HepG2 (cell line): ENCODE measurements around the gene NIPAL4. TPM values are rescaled to one million over a fixed set of nuclear protein-coding genes. Genes with fewer than 3 reads are reported as not detected.

ENCODE experiments used
- ATAC-seq: fragments of 200-7000 bp; cut with Tn5 transposase; 3 replicates; pipeline ENCODE4 v1.9.1; 2020; ENCODE audit warnings: mild to moderate bottlenecking, moderate library complexity
- BruUV-seq: library from RNA; stranded (reverse); fragments of 400-500 nt; replicated peaks from 2 replicates; lab custom pipeline; 2021; lab: Mats Ljungman, UMichigan
- CTCF ChIA-PET: fragments of 300-600 bp; formaldehyde crosslinking; extraction: SDS; loops from one replicate; lab custom pipeline; 2021; ENCODE audit warnings: low total read pairs, inconsistent platforms, low intra/inter-chr PET ratio; lab: Yijun Ruan, JAX
- POLR2A ChIA-PET: fragments of 350-600 bp; sonication (Branson Sonifier 250); formaldehyde crosslinking; loops from one replicate; lab custom pipeline; 2020; ENCODE audit warnings: antibody characterized with exemption, inconsistent platforms; lab: Yijun Ruan, JAX
- DNase-seq: peaks from one replicate; pipeline ENCODE4 v3.0.0-alpha.2; 2015; ENCODE audit warnings: low spot score
- FAIRE-seq: peaks from 3 replicates; lab custom pipeline; 2011; peaks lifted over from hg19 to GRCh38; lab: Jason Lieb, UNC
- H2AFZ ChIP-seq: one replicate; pipeline ENCODE4 v1.6.1; 2011; ENCODE audit warnings: low read length, inconsistent platforms
- H3K27ac ChIP-seq: fragments of 300-600 bp; 3 replicates; pipeline ENCODE4 v1.8.0; 2011; ENCODE audit warnings: mixed run types, mild to moderate bottlenecking, mixed read lengths, low read length, inconsistent platforms; ENCODE audit not compliant: insufficient read depth; ENCODE audit errors: extremely low read length
- H3K27me3 ChIP-seq, 2 experiments: fragments of 200-600 bp in 1 of 2; 2 replicates in 1 of 2; 3 replicates in 1 of 2; pipeline versions ENCODE4 v1.6.0 to v1.8.0; 2011; ENCODE audit warnings: low read length in 2 of 2, mild to moderate bottlenecking in 2 of 2, moderate library complexity in 2 of 2, inconsistent platforms in 1 of 2; ENCODE audit not compliant: insufficient read depth in 2 of 2, control insufficient read depth in 1 of 2
- H3K36me3 ChIP-seq, 2 experiments: fragments of 200-600 bp in 1 of 2; replicated peaks in 1 of 2; 2 replicates in 1 of 2; 3 replicates in 1 of 2; pipeline versions ENCODE4 v1.5.1 to v1.8.0; 2011; ENCODE audit warnings: low read length in 2 of 2, inconsistent platforms in 1 of 2; ENCODE audit not compliant: insufficient read depth in 2 of 2, control insufficient read depth in 1 of 2
- H3K4me1 ChIP-seq: 2 replicates; pipeline ENCODE4 v1.5.1; 2012; ENCODE audit warnings: low read length, inconsistent platforms; ENCODE audit not compliant: insufficient read depth
- H3K4me2 ChIP-seq: 2 replicates; pipeline ENCODE4 v1.6.0; 2011; ENCODE audit warnings: low read depth, low read length, inconsistent platforms
- H3K4me3 ChIP-seq, 3 experiments: fragments of 200-600 bp in 1 of 3; sonication (generic), shearing (Covaris generic) in 1 of 3; replicated peaks in 1 of 3; 2 replicates each; pipeline ENCODE4 v1.5.1; 2011 to 2016; ENCODE audit warnings: low read length in 3 of 3, inconsistent platforms in 2 of 3, low read depth in 2 of 3, mild to moderate bottlenecking in 2 of 3, control low read depth in 1 of 3, mixed read lengths in 1 of 3; ENCODE audit not compliant: insufficient read depth in 1 of 3
- H3K79me2 ChIP-seq: one replicate; pipeline ENCODE4 v1.6.1; 2011; ENCODE audit warnings: low read length, inconsistent platforms; ENCODE audit not compliant: insufficient read depth
- H3K9ac ChIP-seq: 2 replicates; pipeline ENCODE4 v1.6.0; 2011; ENCODE audit warnings: mild to moderate bottlenecking, low read depth, low read length, inconsistent platforms; ENCODE audit not compliant: insufficient read depth
- H3K9me3 ChIP-seq: 2 replicates; pipeline ENCODE4 v1.5.1; 2012; ENCODE audit warnings: mild to moderate bottlenecking, low read length
- H4K20me1 ChIP-seq: 2 replicates; pipeline ENCODE4 v1.6.0; 2011; ENCODE audit warnings: inconsistent platforms, mild to moderate bottlenecking, low read length, moderate library complexity; ENCODE audit not compliant: insufficient read depth
- CEBPB ChIP-seq: IDR thresholded peaks from 2 replicates; pipeline ENCODE4 v1.6.1; 2011; ENCODE audit warnings: low read depth, low read length, improper control_type of control experiment, borderline replicate concordance
- FOSL2 ChIP-seq: sonication (generic); formaldehyde crosslinking; IDR thresholded peaks from 2 replicates; pipeline ENCODE4 v1.4.0; 2020; ENCODE audit warnings: missing genetic modification reagents
- FOXC1 ChIP-seq: sonication (generic); formaldehyde crosslinking; IDR thresholded peaks from 2 replicates; pipeline ENCODE4 v1.8.0; 2022; ENCODE audit warnings: mild to moderate bottlenecking, missing genetic modification reagents, borderline replicate concordance
- FOXK1 ChIP-seq: sonication (generic); formaldehyde crosslinking; IDR thresholded peaks from 2 replicates; pipeline ENCODE4 v1.4.0; 2020; ENCODE audit warnings: low read depth, missing genetic modification reagents, borderline replicate concordance
- HOXA5 ChIP-seq: sonication (generic); formaldehyde crosslinking; IDR thresholded peaks from 2 replicates; pipeline ENCODE4 v1.4.0; 2020; ENCODE audit warnings: missing genetic modification reagents
- NCOA5 ChIP-seq: sonication (generic); formaldehyde crosslinking; IDR thresholded peaks from 2 replicates; pipeline ENCODE4 v1.4.0; 2020; ENCODE audit warnings: missing genetic modification reagents
- SETDB1 ChIP-seq: sonication (generic); formaldehyde crosslinking; IDR thresholded peaks from 2 replicates; pipeline ENCODE4 v1.5.1; 2020; ENCODE audit warnings: missing genetic modification reagents, mild to moderate bottlenecking, borderline replicate concordance
- WGBS: methylation state at CpG from one replicate; pipeline ENCODE4 v1.1.6; 2017; ENCODE audit warnings: low lambda C conversion rate; 5-methylcytosine and 5-hydroxymethylcytosine counted together
- in situ Hi-C: cut with HindIII; loops from 2 replicates; pipeline ENCODE4 v1.10.0; 2017; ENCODE audit warnings: low pct_unique_long_range_greater_than_20kb; ENCODE audit not compliant: extremely low pct_ligation_motif_present
- intact Hi-C: fragments of 100-400 bp; cut with micrococcal nuclease; formaldehyde crosslinking; loops from one replicate; pipeline ENCODE4 v1.10.0; 2022; ENCODE audit not compliant: unreplicated experiment
- polyA plus RNA-seq, 8 experiments: library from polyadenylated mRNA; depleted of rRNA in 3 of 8; stranded (reverse) in 7 of 8; unstranded in 1 of 8; fragments of >200 nt; fragmentation: Illumina TruSeq in 4 of 8; extraction: Trizol in 4 of 8; gene quantifications; 2 replicates each; pipeline versions ENCODE4 v1.2.1 to v1.2.3, GENCODE V29; 2011 to 2016; ENCODE audit warnings: low read depth in 4 of 8, missing spikeins in 1 of 8, mixed read lengths in 1 of 8; ENCODE audit not compliant: insufficient read depth in 1 of 8
- total RNA-seq, 5 experiments: library from RNA; depleted of rRNA; stranded (reverse); fragments of >200 nt; fragmentation: Illumina TruSeq; extraction: Trizol; gene quantifications; 2 replicates each; pipeline ENCODE4 v1.2.3, GENCODE V29; 2016; ENCODE audit warnings: low read depth in 1 of 5
- TF ChIP-seq, protein P1 (sequence below): sonication (generic); formaldehyde crosslinking; IDR thresholded peaks from 2 replicates; pipeline ENCODE4 v1.5.1; 2020; ENCODE audit warnings: mild to moderate bottlenecking, missing genetic modification reagents, moderate library complexity
- TF ChIP-seq, protein P2 (sequence below): sonication (generic); formaldehyde crosslinking; IDR thresholded peaks from 2 replicates; pipeline ENCODE4 v1.9.0; 2021; ENCODE audit warnings: missing genetic modification reagents, mild to moderate bottlenecking, borderline replicate concordance
- TF ChIP-seq, protein P3 (sequence below): sonication (generic); formaldehyde crosslinking; IDR thresholded peaks from 2 replicates; pipeline ENCODE4 v1.4.0; 2020; ENCODE audit warnings: missing genetic modification reagents
- TF ChIP-seq, protein P4 (sequence below): IDR thresholded peaks from 2 replicates; pipeline ENCODE4 v1.6.1; 2016; ENCODE audit warnings: missing compliant biosample characterization, missing genetic modification reagents, borderline replicate concordance

NIPAL4 gene
- total and polyA plus RNA-seq, 2 of the 13 experiments (the other 11 are each of a cell fraction or from before 2014, with no cell fraction given) = not detected

DNA sequence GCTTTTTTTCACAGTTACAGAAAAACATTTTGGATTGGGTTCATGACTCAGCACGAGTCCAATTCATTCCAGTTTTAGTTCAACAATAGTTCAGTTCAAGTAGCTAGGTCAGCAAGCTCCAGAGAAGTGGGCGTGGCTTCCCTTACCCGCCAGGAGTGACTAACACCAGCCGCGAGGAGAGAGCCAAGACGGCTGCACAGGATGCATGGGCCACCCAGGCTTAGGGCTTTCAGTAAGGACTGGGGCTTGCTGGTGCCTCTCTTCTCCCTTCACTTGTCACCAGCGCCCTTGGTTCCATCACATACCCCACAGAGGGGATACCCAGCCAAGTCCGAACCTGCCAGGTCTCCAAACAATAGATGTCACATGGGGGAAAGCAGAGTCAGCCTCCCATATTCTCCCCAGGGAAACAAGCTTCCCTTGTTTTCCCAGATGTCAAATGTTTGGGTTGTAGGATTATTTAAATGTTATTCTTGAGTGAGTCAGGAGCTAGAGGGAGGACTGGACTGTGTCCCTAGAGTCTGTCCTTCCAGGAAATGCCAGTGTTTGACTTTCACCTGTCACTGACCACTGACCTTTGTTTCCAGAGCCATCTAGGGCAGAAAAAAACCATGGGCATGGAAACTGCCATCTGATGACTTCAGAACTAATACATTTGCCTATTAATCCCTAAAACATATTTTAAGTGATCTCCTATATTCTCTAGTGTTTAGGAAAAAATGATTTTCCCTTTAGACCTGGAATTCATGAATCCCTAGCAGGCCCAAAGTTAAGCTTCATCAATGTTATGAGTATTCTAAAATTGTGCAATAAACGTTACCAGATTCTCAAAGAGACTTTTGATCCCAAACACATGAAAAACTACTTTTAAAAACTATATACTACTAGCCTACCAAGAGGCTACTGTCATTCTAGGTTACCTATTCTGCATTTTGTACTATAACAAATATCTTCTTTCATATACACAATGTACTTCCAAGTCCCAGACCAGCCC, 51.9 kb downstream of the NIPAL4 start:
- Histone ChIP-seq H3K9ac (no peak overlapping the region), H3K79me2 (no peaks in the 10 kb centered on the region), H3K27me3 (no peaks in the 10 kb centered on the region), H3K9me3 (no peaks in the 10 kb centered on the region), H2AFZ (no peak overlapping the region), H3K27ac (peak overlapping the region; percentile 16), H3K36me3 (no peaks in the 10 kb centered on the region), H4K20me1 (no peaks in the 10 kb centered on the region), H3K4me1 (peaks cover 26% of the 10 kb centered on the region), H3K4me2 (peak overlapping the region; percentile 63), H3K4me3 (peak overlapping the region in 1 of 3 experiments; percentile 27; a peak in 3 of 6 replicates)
- ATAC-seq (peak; percentile 87), FAIRE-seq (peak; percentile 54), DNase-seq (peak; percentile 79)
- ChIA-PET CTCF (no interaction called here), POLR2A (interaction anchor here (1.2 to 1.7 kb wide), 2 partner anchors 26 to 33 kb away, joined by 3 to 10 read pairs; no protein-coding TSS in a partner anchor)
- intact Hi-C loops (loop anchor here (2.0 kb wide), 1 partner anchor 15 kb away; no protein-coding TSS in a partner anchor), in situ Hi-C loops (no loop called here)
- WGBS = 0% methylated on average over 8 of the region's 9 CpGs
- no TSS peak for BruUV-seq
- TF ChIP-seq HOXA5 (CRISPR knock-in tag) (no peak), CEBPB (peak; percentile 65; the same call in 1 of the 2 replicates), FOSL2 (CRISPR knock-in tag) (peak; percentile 69), FOXC1 (CRISPR knock-in tag) (no peak), FOXK1 (0 out of 2 replicates have a peak, but pooled peaks have one; percentile 45), NCOA5 (CRISPR knock-in tag) (no peak), SETDB1 (CRISPR knock-in tag) (no peak)
- TF ChIP-seq, protein P1, sequence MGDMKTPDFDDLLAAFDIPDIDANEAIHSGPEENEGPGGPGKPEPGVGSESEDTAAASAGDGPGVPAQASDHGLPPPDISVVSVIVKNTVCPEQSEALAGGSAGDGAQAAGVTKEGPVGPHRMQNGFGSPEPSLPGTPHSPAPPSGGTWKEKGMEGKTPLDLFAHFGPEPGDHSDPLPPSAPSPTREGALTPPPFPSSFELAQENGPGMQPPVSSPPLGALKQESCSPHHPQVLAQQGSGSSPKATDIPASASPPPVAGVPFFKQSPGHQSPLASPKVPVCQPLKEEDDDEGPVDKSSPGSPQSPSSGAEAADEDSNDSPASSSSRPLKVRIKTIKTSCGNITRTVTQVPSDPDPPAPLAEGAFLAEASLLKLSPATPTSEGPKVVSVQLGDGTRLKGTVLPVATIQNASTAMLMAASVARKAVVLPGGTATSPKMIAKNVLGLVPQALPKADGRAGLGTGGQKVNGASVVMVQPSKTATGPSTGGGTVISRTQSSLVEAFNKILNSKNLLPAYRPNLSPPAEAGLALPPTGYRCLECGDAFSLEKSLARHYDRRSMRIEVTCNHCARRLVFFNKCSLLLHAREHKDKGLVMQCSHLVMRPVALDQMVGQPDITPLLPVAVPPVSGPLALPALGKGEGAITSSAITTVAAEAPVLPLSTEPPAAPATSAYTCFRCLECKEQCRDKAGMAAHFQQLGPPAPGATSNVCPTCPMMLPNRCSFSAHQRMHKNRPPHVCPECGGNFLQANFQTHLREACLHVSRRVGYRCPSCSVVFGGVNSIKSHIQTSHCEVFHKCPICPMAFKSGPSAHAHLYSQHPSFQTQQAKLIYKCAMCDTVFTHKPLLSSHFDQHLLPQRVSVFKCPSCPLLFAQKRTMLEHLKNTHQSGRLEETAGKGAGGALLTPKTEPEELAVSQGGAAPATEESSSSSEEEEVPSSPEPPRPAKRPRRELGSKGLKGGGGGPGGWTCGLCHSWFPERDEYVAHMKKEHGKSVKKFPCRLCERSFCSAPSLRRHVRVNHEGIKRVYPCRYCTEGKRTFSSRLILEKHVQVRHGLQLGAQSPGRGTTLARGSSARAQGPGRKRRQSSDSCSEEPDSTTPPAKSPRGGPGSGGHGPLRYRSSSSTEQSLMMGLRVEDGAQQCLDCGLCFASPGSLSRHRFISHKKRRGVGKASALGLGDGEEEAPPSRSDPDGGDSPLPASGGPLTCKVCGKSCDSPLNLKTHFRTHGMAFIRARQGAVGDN = peak; percentile 41; the same call in 1 of the 2 replicates
- TF ChIP-seq, protein P2, sequence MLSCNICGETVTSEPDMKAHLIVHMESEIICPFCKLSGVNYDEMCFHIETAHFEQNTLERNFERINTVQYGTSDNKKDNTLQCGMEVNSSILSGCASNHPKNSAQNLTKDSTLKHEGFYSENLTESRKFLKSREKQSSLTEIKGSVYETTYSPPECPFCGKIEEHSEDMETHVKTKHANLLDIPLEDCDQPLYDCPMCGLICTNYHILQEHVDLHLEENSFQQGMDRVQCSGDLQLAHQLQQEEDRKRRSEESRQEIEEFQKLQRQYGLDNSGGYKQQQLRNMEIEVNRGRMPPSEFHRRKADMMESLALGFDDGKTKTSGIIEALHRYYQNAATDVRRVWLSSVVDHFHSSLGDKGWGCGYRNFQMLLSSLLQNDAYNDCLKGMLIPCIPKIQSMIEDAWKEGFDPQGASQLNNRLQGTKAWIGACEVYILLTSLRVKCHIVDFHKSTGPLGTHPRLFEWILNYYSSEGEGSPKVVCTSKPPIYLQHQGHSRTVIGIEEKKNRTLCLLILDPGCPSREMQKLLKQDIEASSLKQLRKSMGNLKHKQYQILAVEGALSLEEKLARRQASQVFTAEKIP (CRISPR knock-in tag) = no peak
- TF ChIP-seq, protein P3, sequence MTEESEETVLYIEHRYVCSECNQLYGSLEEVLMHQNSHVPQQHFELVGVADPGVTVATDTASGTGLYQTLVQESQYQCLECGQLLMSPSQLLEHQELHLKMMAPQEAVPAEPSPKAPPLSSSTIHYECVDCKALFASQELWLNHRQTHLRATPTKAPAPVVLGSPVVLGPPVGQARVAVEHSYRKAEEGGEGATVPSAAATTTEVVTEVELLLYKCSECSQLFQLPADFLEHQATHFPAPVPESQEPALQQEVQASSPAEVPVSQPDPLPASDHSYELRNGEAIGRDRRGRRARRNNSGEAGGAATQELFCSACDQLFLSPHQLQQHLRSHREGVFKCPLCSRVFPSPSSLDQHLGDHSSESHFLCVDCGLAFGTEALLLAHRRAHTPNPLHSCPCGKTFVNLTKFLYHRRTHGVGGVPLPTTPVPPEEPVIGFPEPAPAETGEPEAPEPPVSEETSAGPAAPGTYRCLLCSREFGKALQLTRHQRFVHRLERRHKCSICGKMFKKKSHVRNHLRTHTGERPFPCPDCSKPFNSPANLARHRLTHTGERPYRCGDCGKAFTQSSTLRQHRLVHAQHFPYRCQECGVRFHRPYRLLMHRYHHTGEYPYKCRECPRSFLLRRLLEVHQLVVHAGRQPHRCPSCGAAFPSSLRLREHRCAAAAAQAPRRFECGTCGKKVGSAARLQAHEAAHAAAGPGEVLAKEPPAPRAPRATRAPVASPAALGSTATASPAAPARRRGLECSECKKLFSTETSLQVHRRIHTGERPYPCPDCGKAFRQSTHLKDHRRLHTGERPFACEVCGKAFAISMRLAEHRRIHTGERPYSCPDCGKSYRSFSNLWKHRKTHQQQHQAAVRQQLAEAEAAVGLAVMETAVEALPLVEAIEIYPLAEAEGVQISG (CRISPR knock-in tag) = 0 out of 2 replicates have a peak, but pooled peaks have one; percentile 14
- TF ChIP-seq, protein P4, sequence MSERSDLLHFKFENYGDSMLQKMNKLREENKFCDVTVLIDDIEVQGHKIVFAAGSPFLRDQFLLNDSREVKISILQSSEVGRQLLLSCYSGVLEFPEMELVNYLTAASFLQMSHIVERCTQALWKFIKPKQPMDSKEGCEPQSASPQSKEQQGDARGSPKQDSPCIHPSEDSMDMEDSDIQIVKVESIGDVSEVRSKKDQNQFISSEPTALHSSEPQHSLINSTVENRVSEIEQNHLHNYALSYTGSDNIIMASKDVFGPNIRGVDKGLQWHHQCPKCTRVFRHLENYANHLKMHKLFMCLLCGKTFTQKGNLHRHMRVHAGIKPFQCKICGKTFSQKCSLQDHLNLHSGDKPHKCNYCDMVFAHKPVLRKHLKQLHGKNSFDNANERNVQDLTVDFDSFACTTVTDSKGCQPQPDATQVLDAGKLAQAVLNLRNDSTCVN = peak; percentile 77
